Common myeloid progenitor, CD34-positive (primary cell): ENCODE results near the gene NRCAM.
A peak's percentile ranks its signal among the peaks of the same experiment; 100 is the strongest.

Source experiments
- CTCF ChIA-PET: fragments of 350-600 bp; sonication (Branson Sonifier 250); formaldehyde crosslinking; loops from one replicate; lab custom pipeline; 2021; ENCODE audit warnings: antibody characterized with exemption; lab: Charles Lee
- POLR2A ChIA-PET: fragments of 350-600 bp; sonication (Branson Sonifier 250); formaldehyde crosslinking; loops from one replicate; lab custom pipeline; 2021; ENCODE audit warnings: antibody characterized with exemption; lab: Charles Lee
- DNase-seq, 3 donors: peaks; one replicate each; pipeline versions ENCODE4 v3.0.0 to v3.0.0-alpha.2; 2013
- H3K27ac ChIP-seq, 2 experiments: 1 replicate in 1 of 2; 2 replicates in 1 of 2; pipeline ENCODE4 v1.7.0; 2013; ENCODE audit warnings: inconsistent platforms in 2 of 2, low read length in 2 of 2, mild to moderate bottlenecking in 2 of 2, low read depth in 1 of 2, moderate library complexity in 1 of 2; ENCODE audit not compliant: severe bottlenecking in 2 of 2, insufficient read depth in 1 of 2, poor library complexity in 1 of 2
- H3K27me3 ChIP-seq, 5 experiments: replicated peaks in 2 of 5; 1 replicate in 3 of 5; 2 replicates in 2 of 5; pipeline versions ENCODE4 v1.6.1 to v1.7.0; 2013; ENCODE audit warnings: low read length in 4 of 5, mild to moderate bottlenecking in 2 of 5, moderate library complexity in 2 of 5, inconsistent platforms in 1 of 5; ENCODE audit not compliant: insufficient read depth in 5 of 5, control insufficient read depth in 4 of 5
- H3K36me3 ChIP-seq, 4 experiments: 1 replicate in 2 of 4; 2 replicates in 2 of 4; pipeline versions ENCODE4 v1.6.1 to v1.7.0; 2013; ENCODE audit warnings: low read length in 3 of 4, control low read depth in 1 of 4, mild to moderate bottlenecking in 1 of 4; ENCODE audit not compliant: control insufficient read depth in 4 of 4, insufficient read depth in 4 of 4
- H3K4me1 ChIP-seq, 4 experiments: 1 replicate in 3 of 4; 2 replicates in 1 of 4; pipeline versions ENCODE4 v1.6.1 to v1.7.1; 2013; ENCODE audit warnings: low read length in 3 of 4, mild to moderate bottlenecking in 3 of 4, control low read depth in 1 of 4, inconsistent platforms in 1 of 4, moderate library complexity in 1 of 4; ENCODE audit not compliant: control insufficient read depth in 4 of 4, insufficient read depth in 4 of 4; ENCODE audit errors: control extremely low read depth in 1 of 4
- H3K4me3 ChIP-seq, 7 experiments: 1 replicate in 4 of 7; 2 replicates in 3 of 7; pipeline versions ENCODE4 v1.5.1 to v1.7.0; 2013; ENCODE audit warnings: mild to moderate bottlenecking in 7 of 7, low read length in 6 of 7, moderate library complexity in 6 of 7, inconsistent platforms in 2 of 7, low read depth in 2 of 7, control low read depth in 1 of 7; ENCODE audit not compliant: insufficient read depth in 4 of 7, control insufficient read depth in 1 of 7; ENCODE audit errors: extremely low read depth in 1 of 7
- H3K9me3 ChIP-seq, 5 experiments: 1 replicate in 4 of 5; 2 replicates in 1 of 5; pipeline versions ENCODE4 v1.6.1 to v1.7.1; 2013; ENCODE audit warnings: low read length in 4 of 5, mild to moderate bottlenecking in 2 of 5, inconsistent platforms in 1 of 5, low read depth in 1 of 5, moderate library complexity in 1 of 5; ENCODE audit not compliant: control insufficient read depth in 4 of 5, insufficient read depth in 2 of 5; ENCODE audit errors: control extremely low read depth in 1 of 5
- WGBS: methylation state at CpG from one replicate; pipeline ENCODE4 v1.1.5; 2013; ENCODE audit not compliant: insufficient coverage; 5-methylcytosine and 5-hydroxymethylcytosine counted together

NRCAM gene

DNA sequence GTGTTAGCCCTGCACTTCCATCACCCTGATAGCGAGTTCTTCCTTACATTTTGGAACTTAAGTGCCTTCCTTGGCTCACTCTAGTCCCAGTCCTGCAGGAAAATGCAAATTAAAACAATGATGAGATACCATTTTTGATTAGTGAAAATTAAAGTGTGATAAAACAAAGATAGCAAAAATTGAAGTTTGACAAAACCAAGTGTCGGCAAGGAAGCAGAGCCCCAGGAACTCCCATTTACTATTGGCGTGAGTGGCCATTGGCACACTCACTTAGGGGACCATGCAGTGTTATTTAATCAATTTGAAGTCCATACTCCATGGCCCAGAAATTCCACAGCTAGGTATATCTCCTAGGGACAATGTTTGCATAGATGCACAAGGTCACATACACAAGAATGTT is 354.5 kb downstream of the NRCAM start:
- H3K4me1 ChIP-seq, result no peaks in the 10 kb centered on the region
- H3K27me3 ChIP-seq, result peaks cover 0 to 2% (median 0%) of the 10 kb centered on the region in 5 experiments
- no peak overlapping the region for H3K4me3 ChIP-seq
- DNase-seq, result no peak
- WGBS, result 97% methylated on average over 3 of the region's 3 CpGs
- no peaks in the 10 kb centered on the region for H3K9me3 ChIP-seq
- CTCF ChIA-PET, result no interaction called here
- POLR2A ChIA-PET, result no interaction called here
- no peak overlapping the region for H3K27ac ChIP-seq
- H3K36me3 ChIP-seq, result no peaks in the 10 kb centered on the region

DNA sequence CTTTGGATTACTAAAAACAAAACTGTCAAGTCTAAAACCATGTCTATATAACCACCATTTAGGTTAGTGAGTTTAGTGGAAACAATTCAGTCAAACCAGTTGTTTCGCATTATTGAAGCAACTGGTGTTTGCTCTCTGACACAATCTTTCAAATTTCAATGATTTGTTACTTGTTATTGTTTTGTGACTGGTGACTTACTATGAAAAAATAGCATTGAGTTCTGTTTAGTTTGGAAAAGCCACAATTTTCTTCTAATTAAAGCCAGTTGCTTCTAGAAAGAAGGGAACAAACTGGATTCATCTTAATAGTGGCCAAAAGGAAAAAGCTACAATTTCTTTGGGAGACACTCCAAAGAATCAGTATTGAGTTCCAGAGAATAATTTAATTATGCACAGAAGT is 356.5 kb downstream of the NRCAM start:
- WGBS, result no CpG with 5 or more reads among the region's 1 CpG
- ChIA-PET CTCF (no interaction called here), POLR2A (no interaction called here)
- H3K27ac ChIP-seq, result no peak overlapping the region
- H3K36me3 ChIP-seq, result no peaks in the 10 kb centered on the region
- no peak overlapping the region for H3K4me3 ChIP-seq
- peaks cover 0 to 7% (median 0%) of the 10 kb centered on the region in 4 experiments for H3K4me1 ChIP-seq
- no peaks in the 10 kb centered on the region for H3K9me3 ChIP-seq
- no peak for DNase-seq
- H3K27me3 ChIP-seq, result peaks cover 0 to 2% (median 0%) of the 10 kb centered on the region in 5 experiments

DNA sequence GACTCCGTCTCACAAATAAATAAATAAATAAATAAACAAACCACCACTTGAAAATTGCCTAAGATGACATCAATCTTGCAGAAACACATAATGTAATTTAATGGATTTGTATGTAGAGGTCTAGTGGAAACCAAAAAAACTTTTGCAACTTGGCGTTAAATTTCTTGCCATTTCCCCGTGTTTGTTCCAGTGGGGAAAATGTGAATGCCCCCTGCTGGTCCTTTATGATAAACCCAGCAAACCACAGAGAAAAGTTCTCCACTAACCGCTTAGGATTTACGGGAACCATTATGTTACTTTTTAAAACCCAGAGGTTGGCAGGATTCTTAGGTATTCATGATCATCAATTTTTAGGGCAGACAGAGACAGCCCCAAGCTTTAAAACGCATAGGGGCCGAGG is 358.5 kb downstream of the NRCAM start:
- H3K36me3 ChIP-seq, result no peaks in the 10 kb centered on the region
- H3K9me3 ChIP-seq, result no peaks in the 10 kb centered on the region
- no peak overlapping the region for H3K27ac ChIP-seq
- 83% methylated on average over 5 of the region's 7 CpGs for WGBS
- no peak overlapping the region for H3K4me3 ChIP-seq
- ChIA-PET POLR2A (no interaction called here), CTCF (interaction anchor here (1.4 kb wide), 1 partner anchor 51 kb away, joined by 3 read pairs; no protein-coding TSS in a partner anchor)
- peak in 2 of 3 donors; percentile 7 to 17 for DNase-seq
- H3K4me1 ChIP-seq, result peaks cover 0 to 7% (median 0%) of the 10 kb centered on the region in 4 experiments
- peaks cover 0 to 2% (median 1%) of the 10 kb centered on the region in 5 experiments for H3K27me3 ChIP-seq
